ENCODE data around the gene BAZ2B. TPM values are rescaled to one million over a fixed set of nuclear protein-coding genes. Genes with fewer than 3 reads are reported as not detected.
A peak's percentile ranks its signal among the peaks of the same experiment; 100 is the strongest.

The BAZ2B gene
- total and polyA plus RNA-seq, 2 of the 13 experiments (the other 11 are each of a cell fraction or from before 2014, with no cell fraction given), result 14.0 to 15.1 TPM

DNA sequence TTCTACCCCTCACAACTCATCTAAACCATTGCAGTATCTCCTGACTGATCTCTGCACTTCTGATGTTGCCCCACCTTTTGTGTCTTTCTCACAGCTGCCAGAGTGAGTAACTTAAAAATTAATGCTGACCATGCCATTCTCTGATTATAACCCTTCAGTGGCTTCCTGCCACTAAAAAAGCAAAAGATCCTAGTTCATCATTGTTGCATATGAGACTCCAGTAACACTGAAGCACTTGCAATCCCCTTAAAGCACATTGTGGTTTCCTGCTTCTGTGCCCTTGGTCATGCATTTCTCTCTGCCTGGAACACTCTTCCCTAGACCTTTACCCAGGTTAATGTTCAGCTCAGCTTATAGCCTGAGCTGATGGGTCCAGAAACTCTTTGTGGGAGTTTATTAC, 234.8 kb downstream of the BAZ2B start (continued):
- TF ChIP-seq, protein P1, sequence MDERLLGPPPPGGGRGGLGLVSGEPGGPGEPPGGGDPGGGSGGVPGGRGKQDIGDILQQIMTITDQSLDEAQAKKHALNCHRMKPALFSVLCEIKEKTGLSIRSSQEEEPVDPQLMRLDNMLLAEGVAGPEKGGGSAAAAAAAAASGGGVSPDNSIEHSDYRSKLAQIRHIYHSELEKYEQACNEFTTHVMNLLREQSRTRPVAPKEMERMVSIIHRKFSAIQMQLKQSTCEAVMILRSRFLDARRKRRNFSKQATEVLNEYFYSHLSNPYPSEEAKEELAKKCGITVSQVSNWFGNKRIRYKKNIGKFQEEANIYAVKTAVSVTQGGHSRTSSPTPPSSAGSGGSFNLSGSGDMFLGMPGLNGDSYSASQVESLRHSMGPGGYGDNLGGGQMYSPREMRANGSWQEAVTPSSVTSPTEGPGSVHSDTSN (CRISPR knock-in tag; IDR thresholded peaks at IDR 0.05), result no peak
- TF ChIP-seq ZNF7 (CRISPR knock-in tag; IDR thresholded peaks at IDR 0.05) (no peak), DNMT1 (CRISPR knock-in tag; IDR thresholded peaks at IDR 0.05) (no peak), ZNF33A (CRISPR knock-in tag; IDR thresholded peaks at IDR 0.05; ENCODE audit: borderline replicate concordance) (no peak), ZNF331 (CRISPR knock-in tag; IDR thresholded peaks at IDR 0.05) (no peak), RXRB (CRISPR knock-in tag; IDR thresholded peaks at IDR 0.05; ENCODE audit: borderline replicate concordance) (peak; percentile 28; the same call in 1 of the 2 replicates), ZNF143 (CRISPR knock-in tag; IDR thresholded peaks at IDR 0.05) (no peak), ARNTL (CRISPR knock-in tag; IDR thresholded peaks at IDR 0.05) (no peak), HOXA5 (CRISPR knock-in tag; IDR thresholded peaks at IDR 0.05) (no peak), ZNF329 (CRISPR knock-in tag; IDR thresholded peaks at IDR 0.05; ENCODE audit: low read depth) (no peak), NKX3-1 (CRISPR knock-in tag; IDR thresholded peaks at IDR 0.05) (no peak), EP300 (IDR thresholded peaks at IDR 0.05; ENCODE audit: low read depth in 2 of 2, low read length in 2 of 2) (no peak), EP300 (CRISPR knock-in tag; IDR thresholded peaks at IDR 0.05; ENCODE audit: borderline replicate concordance) (no peak), RXRA (CRISPR knock-in tag; IDR thresholded peaks at IDR 0.05) (no peak), KDM1A (CRISPR knock-in tag; IDR thresholded peaks at IDR 0.05) (no peak), HNRNPLL (IDR thresholded peaks at IDR 0.05; ENCODE audit: low read depth, low read length, poor library complexity, severe bottlenecking) (no peak)
- TF ChIP-seq, protein P2, sequence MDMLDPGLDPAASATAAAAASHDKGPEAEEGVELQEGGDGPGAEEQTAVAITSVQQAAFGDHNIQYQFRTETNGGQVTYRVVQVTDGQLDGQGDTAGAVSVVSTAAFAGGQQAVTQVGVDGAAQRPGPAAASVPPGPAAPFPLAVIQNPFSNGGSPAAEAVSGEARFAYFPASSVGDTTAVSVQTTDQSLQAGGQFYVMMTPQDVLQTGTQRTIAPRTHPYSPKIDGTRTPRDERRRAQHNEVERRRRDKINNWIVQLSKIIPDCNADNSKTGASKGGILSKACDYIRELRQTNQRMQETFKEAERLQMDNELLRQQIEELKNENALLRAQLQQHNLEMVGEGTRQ (IDR thresholded peaks at IDR 0.05; ENCODE audit: low read depth, low read length), result no peak
- TF ChIP-seq, protein P2 (CRISPR knock-in tag; IDR thresholded peaks at IDR 0.05; ENCODE audit: borderline replicate concordance), result no peak
- TF ChIP-seq, protein P3, sequence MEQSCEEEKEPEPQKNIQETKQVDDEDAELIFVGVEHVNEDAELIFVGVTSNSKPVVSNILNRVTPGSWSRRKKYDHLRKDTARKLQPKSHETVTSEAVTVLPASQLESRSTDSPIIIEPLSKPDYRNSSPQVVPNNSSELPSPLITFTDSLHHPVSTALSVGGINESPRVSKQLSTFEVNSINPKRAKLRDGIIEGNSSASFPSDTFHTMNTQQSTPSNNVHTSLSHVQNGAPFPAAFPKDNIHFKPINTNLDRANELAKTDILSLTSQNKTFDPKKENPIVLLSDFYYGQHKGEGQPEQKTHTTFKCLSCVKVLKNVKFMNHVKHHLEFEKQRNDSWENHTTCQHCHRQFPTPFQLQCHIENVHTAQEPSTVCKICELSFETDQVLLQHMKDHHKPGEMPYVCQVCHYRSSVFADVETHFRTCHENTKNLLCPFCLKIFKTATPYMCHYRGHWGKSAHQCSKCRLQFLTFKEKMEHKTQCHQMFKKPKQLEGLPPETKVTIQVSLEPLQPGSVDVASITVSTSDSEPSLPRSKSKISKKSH (CRISPR knock-in tag; IDR thresholded peaks at IDR 0.05; ENCODE audit: borderline replicate concordance), result no peak
- TF ChIP-seq, protein P4, sequence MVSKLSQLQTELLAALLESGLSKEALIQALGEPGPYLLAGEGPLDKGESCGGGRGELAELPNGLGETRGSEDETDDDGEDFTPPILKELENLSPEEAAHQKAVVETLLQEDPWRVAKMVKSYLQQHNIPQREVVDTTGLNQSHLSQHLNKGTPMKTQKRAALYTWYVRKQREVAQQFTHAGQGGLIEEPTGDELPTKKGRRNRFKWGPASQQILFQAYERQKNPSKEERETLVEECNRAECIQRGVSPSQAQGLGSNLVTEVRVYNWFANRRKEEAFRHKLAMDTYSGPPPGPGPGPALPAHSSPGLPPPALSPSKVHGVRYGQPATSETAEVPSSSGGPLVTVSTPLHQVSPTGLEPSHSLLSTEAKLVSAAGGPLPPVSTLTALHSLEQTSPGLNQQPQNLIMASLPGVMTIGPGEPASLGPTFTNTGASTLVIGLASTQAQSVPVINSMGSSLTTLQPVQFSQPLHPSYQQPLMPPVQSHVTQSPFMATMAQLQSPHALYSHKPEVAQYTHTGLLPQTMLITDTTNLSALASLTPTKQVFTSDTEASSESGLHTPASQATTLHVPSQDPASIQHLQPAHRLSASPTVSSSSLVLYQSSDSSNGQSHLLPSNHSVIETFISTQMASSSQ (IDR thresholded peaks at IDR 0.05; ENCODE audit: low read depth), result peak; percentile 29; the same call in 1 of the 2 replicates
- TF ChIP-seq, protein P4 (CRISPR knock-in tag; IDR thresholded peaks at IDR 0.05; ENCODE audit: borderline replicate concordance), result no peak
- TF ChIP-seq, protein P5, sequence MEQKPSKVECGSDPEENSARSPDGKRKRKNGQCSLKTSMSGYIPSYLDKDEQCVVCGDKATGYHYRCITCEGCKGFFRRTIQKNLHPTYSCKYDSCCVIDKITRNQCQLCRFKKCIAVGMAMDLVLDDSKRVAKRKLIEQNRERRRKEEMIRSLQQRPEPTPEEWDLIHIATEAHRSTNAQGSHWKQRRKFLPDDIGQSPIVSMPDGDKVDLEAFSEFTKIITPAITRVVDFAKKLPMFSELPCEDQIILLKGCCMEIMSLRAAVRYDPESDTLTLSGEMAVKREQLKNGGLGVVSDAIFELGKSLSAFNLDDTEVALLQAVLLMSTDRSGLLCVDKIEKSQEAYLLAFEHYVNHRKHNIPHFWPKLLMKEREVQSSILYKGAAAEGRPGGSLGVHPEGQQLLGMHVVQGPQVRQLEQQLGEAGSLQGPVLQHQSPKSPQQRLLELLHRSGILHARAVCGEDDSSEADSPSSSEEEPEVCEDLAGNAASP (CRISPR knock-in tag; IDR thresholded peaks at IDR 0.05; ENCODE audit: borderline replicate concordance), result no peak
